ENCODE results near the gene EPHA6. TPM values are rescaled to one million over a fixed set of nuclear protein-coding genes. Genes with fewer than 3 reads are reported as not detected.
"Not testable (repeated sequence)": the region's sequence is repeated elsewhere in the genome, so short reads cannot be mapped to it uniquely, and the experiment has no call there.

EPHA6 gene
- total RNA-seq, 1 experiment from 2014 or later, result 0.79 TPM

GRCh38 chr3:97579365-97579764, 765.0 kb downstream of the EPHA6 start:
- DNase-seq (ENCODE audit: low read depth), result peak; percentile 59

- DNase-seq (ENCODE audit: low read depth), result no peak
These were observed 796.2 kb downstream of the EPHA6 start for GRCh38 chr3:97610626-97611025.

- DNase-seq (ENCODE audit: low read depth), result no peak
These were observed 798.2 kb downstream of the EPHA6 start for GRCh38 chr3:97612632-97613031.

- DNase-seq (ENCODE audit: low read depth), result no peak
These were observed 798.7 kb downstream of the EPHA6 start for GRCh38 chr3:97613139-97613538.

- DNase-seq (ENCODE audit: low read depth), result not testable (repeated sequence)
These were observed 806.1 kb downstream of the EPHA6 start for GRCh38 chr3:97620514-97620913.

GRCh38 chr3:97636465-97636864, 822.1 kb downstream of the EPHA6 start:
- no peak for DNase-seq (ENCODE audit: low read depth)

- DNase-seq (ENCODE audit: low read depth), result no peak
These were observed 832.5 kb downstream of the EPHA6 start for GRCh38 chr3:97646932-97647331.

GRCh38 chr3:97647441-97647982, 833.1 kb downstream of the EPHA6 start:
- no peak for DNase-seq (ENCODE audit: low read depth)

GRCh38 chr3:97655971-97656370, 841.6 kb downstream of the EPHA6 start:
- no peak for DNase-seq (ENCODE audit: low read depth)

GRCh38 chr3:97656638-97657037, 842.2 kb downstream of the EPHA6 start:
- no peak for DNase-seq (ENCODE audit: low read depth)

- peak; percentile 20 for DNase-seq (ENCODE audit: low read depth)
These were observed 844.4 kb downstream of the EPHA6 start for GRCh38 chr3:97658668-97659285.

GRCh38 chr3:97662264-97662663, 847.9 kb downstream of the EPHA6 start:
- DNase-seq (ENCODE audit: low read depth), result no peak

- no peak for DNase-seq (ENCODE audit: low read depth)
These were observed 848.4 kb downstream of the EPHA6 start for GRCh38 chr3:97662762-97663161.

- no peak for DNase-seq (ENCODE audit: low read depth)
These were observed 851.5 kb downstream of the EPHA6 start for GRCh38 chr3:97665896-97666295.

GRCh38 chr3:97670952-97671351, 856.6 kb downstream of the EPHA6 start:
- no peak for DNase-seq (ENCODE audit: low read depth)

- no peak for DNase-seq (ENCODE audit: low read depth)
These were observed 859.1 kb downstream of the EPHA6 start for GRCh38 chr3:97673357-97673997.

- DNase-seq (ENCODE audit: low read depth), result no peak
These were observed 860.1 kb downstream of the EPHA6 start for GRCh38 chr3:97674461-97674860.

GRCh38 chr3:97680210-97680609, 865.8 kb downstream of the EPHA6 start:
- no peak for DNase-seq (ENCODE audit: low read depth)

GRCh38 chr3:97680696-97681095, 866.3 kb downstream of the EPHA6 start:
- no peak for DNase-seq (ENCODE audit: low read depth)

GRCh38 chr3:97684490-97684889, 870.1 kb downstream of the EPHA6 start:
- DNase-seq (ENCODE audit: low read depth), result no peak

- no peak for DNase-seq (ENCODE audit: low read depth)
These were observed 871.9 kb downstream of the EPHA6 start for GRCh38 chr3:97686258-97686657.

- DNase-seq (ENCODE audit: low read depth), result no peak
These were observed 873.3 kb downstream of the EPHA6 start for GRCh38 chr3:97687734-97688133.

- no peak for DNase-seq (ENCODE audit: low read depth)
These were observed 874.7 kb downstream of the EPHA6 start for GRCh38 chr3:97689111-97689510.

Measured in HT1080 (cell line).